NCI-H226 (cell line): Measurements from ENCODE around the gene PRND.
"Not testable (repeated sequence)": the region's sequence is repeated elsewhere in the genome, so short reads cannot be mapped to it uniquely, and the experiment has no call there.

Experiments
- DNase-seq: peaks from one replicate; pipeline ENCODE4 v3.0.0-alpha.2; 2015

The PRND gene

DNA sequence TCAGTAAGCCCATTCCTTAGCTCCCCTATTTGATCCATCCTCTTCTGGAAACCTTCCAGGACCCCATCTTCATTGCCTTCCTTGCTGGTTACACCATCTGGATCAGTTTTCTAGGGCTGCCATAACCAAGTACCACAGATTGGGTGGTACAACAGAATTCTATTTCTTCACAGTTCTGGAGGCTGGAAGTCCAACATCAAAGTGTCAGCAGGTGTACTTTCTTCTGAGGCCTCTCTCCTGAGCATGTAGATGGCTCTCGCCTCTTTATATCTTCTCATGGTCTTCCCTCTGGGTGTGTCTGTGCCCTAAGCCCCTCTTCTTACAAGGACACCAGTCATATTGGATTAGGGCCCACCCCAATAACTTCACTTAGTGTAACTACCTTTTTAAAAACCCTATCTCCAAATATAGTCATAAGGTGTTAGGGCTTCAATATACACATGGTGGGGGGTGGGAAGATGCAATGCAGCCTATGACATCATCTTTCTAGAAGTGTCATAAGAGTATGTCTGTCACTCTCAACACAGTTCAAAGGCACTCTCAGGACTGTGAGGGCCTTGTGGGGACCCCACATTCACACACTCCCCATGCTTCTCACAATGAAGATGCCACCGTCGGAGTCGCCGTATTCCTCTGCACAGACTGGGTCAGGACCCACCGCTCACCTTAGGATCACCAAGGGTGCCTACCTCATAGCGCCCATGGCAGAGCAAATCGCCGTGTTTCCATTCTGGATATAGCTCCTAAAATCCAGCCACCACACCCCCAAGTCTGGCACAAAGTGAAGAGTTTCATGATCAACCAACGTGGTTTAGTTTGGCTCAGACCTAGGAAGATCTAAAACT is 12.2 kb upstream of the PRND start:
- DNase-seq, result no peak

DNA sequence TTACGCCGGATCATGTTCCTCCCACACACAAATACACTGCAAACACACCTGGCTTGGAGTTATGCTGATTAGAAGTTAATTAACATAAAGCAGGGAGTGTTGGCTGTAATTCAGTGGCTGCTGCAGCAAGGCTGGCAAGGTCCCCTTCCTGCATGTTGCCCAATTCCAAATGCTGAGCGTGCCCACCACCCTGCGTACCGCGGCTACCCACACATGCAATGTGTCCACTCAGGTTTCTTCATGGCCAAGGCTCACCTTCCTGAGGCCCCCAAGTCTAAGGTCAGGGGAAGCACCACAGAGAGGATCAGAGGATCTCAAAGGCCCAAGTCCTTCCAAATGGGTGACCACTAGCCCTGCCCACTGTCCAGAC is 11.6 kb upstream of the PRND start:
- DNase-seq, result no peak

GRCh38 chr20:4711511-4711910 is 10.2 kb upstream of the PRND start:
- DNase-seq, result no peak

DNA sequence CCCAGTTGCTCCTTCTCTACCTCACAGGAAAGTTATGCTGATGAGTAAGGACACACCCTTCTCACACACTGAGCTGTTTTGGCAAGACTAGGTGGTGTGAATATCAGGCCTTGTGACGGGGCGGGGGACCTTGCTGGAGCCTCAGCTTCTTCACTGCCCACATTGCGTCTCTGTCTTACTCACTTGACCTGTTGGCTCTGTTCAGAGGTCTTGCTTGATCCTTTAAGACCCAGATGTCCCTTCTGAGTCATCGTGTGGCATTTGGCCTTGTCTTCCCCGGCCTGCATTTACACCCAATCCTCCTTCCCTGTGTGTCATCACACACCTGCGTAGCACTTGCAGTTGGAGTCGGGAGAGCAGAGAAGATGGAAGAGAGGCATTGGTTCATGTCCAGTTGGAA is 8.3 kb upstream of the PRND start:
- DNase-seq, result peak; percentile 26

- no peak for DNase-seq
Measured at GRCh38 chr20:4714818-4715217, 6.9 kb upstream of the PRND start.

DNA sequence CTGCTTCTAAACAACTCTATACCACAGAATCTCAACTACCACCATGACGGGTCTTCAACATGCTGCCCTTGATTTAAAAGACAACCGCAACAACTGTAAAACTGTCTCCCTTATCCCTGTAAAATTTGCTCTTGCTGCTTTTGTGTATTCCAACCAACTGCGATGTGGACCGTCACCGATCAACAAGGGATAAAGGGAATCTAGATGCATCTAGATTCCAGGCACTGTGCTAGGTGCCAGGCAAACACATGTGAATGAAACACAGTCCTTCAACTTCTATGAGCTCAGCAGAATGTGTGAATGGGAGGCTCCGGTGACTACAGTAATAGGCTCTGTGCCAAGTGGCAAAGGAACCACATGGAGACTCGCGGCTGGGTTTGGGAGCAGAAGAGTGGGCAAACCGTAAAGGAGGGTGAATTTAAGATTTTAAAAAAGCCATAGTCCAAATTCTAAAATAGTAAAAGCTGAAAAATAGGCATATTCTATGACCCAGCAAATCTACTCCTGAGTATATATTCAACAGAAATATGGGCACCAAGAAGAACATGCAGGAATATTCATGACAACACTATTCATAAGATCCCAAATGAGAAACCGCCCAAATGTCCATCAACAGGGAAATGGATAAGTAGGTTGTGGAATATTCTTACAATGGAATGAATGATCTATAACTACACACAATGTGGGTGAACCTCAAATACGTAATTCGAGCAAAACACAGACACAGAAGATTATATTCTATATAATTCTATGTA is 3.7 kb upstream of the PRND start:
- DNase-seq, result no peak

GRCh38 chr20:4719190-4719589 is 2.5 kb upstream of the PRND start:
- DNase-seq, result no peak

DNA sequence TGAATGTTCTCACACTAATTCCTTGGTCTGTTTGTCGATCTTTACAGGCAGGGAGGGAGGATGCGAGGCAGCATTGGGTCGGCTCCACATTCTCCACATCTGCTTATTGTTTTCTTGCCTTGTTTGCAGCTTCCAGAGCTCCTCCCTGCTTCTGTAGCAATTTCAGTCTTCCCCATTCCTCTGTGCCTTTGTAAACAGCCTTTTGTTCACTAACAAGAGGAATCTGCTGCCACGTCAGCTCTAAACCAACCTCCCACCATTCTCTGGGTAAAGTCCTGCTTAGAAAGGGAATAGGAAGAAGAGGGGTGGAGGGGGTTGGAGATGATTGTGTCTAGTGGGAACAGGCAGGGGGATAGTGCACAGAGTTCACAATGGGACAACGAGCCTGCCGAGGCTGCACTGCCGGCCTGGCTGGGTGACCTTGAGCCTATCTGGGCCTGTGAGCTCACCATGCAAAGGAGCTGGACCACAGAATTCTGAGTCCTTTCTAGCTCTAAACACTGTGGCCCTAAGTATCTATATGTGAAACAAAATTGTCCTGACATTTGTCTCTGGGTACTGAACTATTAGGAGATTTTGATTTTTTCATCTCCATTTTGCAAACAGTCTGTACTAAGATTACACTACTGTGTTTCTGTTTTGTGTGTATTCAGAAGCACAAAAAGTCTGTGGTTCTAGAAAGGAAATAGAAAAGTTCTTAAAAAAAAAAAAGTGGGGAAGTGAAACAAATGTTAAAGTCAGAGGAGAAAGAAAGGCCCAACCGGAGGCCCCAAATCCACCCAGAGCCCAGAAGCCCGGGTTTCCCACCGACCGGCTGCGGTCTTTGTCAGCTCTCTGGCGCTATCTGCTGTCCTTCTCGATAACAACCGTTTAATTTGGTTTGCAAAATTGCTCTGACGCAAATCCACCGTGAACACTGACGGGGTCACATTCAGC is 1.4 kb upstream of the PRND start:
- no peak for DNase-seq

DNA sequence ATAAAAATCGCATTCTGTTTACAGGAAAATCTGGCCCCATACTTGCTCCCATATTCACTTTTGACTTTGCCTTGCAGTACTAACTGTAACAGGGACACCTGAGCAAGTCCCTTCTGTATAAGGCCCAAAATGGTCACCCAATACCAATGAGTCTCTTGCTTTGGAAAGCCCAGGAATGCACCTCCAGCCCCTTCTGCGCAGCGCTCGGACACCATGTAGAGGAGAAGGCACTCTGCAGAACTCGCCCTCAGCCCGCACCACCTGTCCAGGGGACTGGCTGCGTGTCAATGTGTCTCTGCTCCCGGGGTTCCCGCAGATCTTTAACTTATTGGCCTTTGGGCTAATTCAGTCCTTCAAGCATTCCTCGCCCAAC is 746 bp upstream of the PRND start:
- no peak for DNase-seq

DNA sequence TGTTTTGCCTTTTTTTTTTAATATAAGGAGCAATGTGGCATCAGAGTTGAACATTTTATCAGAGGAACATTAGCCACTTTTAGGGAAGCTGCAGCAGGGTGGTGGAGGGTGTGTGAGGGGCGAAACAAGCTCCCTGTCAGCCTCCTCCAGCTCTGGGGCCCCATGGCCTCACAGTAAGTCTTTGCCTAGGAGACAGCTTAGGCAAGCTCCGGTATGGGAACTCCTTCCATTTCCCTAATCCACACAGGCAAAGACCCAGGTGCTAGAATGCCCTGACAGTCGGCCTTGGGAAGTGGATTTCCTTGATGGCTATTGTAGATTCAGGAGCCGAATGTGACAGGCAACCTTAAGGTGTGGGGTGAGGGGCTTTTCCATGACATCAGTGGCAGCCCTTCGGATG is 862 bp downstream of the PRND start:
- DNase-seq, result no peak

DNA sequence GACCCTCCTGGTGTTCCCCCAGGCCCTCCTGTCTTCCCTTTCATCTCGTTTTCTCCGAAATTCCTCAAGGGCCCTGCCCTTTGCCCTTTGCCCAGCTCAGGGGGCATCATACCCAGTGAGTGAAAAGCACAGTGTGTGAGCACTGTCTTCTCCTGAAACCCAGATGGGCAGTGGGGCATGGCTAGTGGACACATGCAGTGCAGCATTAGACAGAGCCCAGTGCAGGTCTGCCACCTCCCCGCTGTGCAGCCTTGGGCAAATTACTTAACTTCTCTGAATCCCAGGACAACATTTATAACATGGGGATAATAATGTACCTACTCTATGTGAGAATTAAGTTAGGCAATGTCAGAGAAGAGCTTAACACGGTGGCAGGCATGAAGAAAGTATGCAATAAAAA is 1.3 kb downstream of the PRND start:
- DNase-seq, result no peak

DNA sequence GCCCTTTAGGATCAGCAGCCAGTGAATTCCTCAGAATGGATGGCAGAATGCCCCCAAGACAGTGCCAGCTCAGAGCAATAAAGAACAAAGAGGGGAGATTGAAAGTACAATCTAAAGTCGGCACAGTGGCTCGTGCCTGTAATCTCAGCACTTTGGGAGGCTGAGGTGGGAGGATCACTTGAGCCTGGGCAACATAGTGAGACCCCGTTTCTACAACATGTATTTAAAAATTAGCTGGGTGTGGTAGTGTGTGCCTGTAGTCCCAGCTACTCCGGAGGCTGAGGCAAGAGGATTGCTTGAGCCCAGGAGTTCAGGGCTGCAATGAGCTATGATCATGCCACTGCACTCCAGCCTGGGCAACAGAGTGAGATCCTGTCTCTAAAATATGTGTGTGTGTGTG is 1.8 kb downstream of the PRND start:
- not testable (repeated sequence) for DNase-seq

DNA sequence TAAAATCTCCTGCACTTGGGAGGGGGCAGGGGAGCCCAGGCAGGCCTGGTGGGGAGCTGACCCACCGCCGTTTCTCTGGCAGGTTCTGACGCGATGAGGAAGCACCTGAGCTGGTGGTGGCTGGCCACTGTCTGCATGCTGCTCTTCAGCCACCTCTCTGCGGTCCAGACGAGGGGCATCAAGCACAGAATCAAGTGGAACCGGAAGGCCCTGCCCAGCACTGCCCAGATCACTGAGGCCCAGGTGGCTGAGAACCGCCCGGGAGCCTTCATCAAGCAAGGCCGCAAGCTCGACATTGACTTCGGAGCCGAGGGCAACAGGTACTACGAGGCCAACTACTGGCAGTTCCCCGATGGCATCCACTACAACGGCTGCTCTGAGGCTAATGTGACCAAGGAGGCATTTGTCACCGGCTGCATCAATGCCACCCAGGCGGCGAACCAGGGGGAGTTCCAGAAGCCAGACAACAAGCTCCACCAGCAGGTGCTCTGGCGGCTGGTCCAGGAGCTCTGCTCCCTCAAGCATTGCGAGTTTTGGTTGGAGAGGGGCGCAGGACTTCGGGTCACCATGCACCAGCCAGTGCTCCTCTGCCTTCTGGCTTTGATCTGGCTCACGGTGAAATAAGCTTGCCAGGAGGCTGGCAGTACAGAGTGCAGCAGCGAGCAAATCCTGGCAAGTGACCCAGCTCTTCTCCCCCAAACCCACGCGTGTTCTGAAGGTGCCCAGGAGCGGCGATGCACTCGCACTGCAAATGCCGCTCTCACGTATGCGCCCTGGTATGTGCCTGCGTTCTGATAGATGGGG is 3.0 kb downstream of the PRND start:
- DNase-seq, result no peak

GRCh38 chr20:4725263-4725550 is 3.5 kb downstream of the PRND start:
- DNase-seq, result no peak

GRCh38 chr20:4726710-4727397 is 5.1 kb downstream of the PRND start:
- DNase-seq, result no peak

- no peak for DNase-seq
Measured at GRCh38 chr20:4728120-4728760, 6.5 kb downstream of the PRND start.

DNA sequence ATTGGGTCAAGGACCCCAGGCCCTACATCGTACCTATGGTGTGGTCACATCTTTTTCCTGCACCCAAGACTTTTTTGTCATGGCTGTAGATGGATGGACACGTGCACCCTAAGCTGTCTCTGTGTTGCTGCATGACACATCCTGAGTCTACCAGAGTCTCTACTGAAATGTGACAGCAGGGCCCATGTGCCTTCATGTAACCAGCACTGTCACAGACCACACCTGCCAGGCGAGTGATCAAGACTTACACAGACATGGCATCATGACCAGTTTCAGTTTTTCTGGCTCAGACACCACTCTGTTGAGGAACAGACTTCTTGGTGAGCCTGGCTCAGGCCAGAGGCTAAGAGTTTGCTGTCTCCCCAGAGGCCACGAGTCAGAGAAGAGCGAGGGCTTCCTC is 7.6 kb downstream of the PRND start:
- no peak for DNase-seq

GRCh38 chr20:4730780-4731179 is 9.1 kb downstream of the PRND start:
- no peak for DNase-seq

GRCh38 chr20:4736875-4737274 is 15.2 kb downstream of the PRND start:
- DNase-seq, result no peak

GRCh38 chr20:4737857-4738627 is 16.3 kb downstream of the PRND start:
- DNase-seq, result no peak
